Smooth muscle cell (in vitro differentiated cells): ENCODE data around the gene STPG3. TPM values are rescaled to one million over a fixed set of nuclear protein-coding genes. Genes with fewer than 3 reads are reported as not detected.

ENCODE experiments used
- DNase-seq: peaks from one replicate; lab custom pipeline; 2025; ENCODE audit not compliant: unreplicated experiment; lab: John Stamatoyannopoulos, UW
- H2AFZ ChIP-seq: fragments of 200-600 bp; sonication (generic); 2 replicates; pipeline ENCODE4 v1.6.0; 2016; ENCODE audit warnings: antibody characterized with exemption, low read depth, mild to moderate bottlenecking
- H3F3A ChIP-seq: fragments of 200-600 bp; sonication (generic); 2 replicates; pipeline ENCODE4 v1.6.0; 2017; ENCODE audit warnings: antibody characterized with exemption, low read depth
- H3K27ac ChIP-seq: fragments of 200-600 bp; sonication (generic); 2 replicates; pipeline ENCODE4 v1.5.1; 2016; ENCODE audit warnings: low read depth, mild to moderate bottlenecking
- H3K27me3 ChIP-seq: fragments of 200-600 bp; sonication (generic); 2 replicates; pipeline ENCODE4 v1.6.1; 2016; ENCODE audit warnings: low read depth, mild to moderate bottlenecking
- H3K36me3 ChIP-seq: fragments of 200-600 bp; sonication (generic); 2 replicates; pipeline ENCODE4 v1.5.1; 2016; ENCODE audit warnings: low read depth
- H3K4me1 ChIP-seq: fragments of 200-600 bp; sonication (generic); 2 replicates; pipeline ENCODE4 v1.5.1; 2016; ENCODE audit warnings: low read depth
- H3K4me2 ChIP-seq: fragments of 200-600 bp; sonication (generic); 2 replicates; pipeline ENCODE4 v1.6.0; 2016; ENCODE audit warnings: mild to moderate bottlenecking
- H3K4me3 ChIP-seq: fragments of 200-600 bp; sonication (generic); 2 replicates; pipeline ENCODE4 v1.5.1; 2016; ENCODE audit warnings: mild to moderate bottlenecking
- H3K79me2 ChIP-seq: fragments of 200-600 bp; sonication (generic); 2 replicates; pipeline ENCODE4 v1.6.0; 2016; ENCODE audit warnings: low read depth, mild to moderate bottlenecking
- H3K9ac ChIP-seq: fragments of 200-600 bp; sonication (generic); 2 replicates; pipeline ENCODE4 v1.6.0; 2016; ENCODE audit warnings: low read depth
- H3K9me3 ChIP-seq: fragments of 200-600 bp; sonication (generic); replicated peaks from 2 replicates; pipeline ENCODE4 v1.5.1; 2016; ENCODE audit warnings: low read depth
- H4K20me1 ChIP-seq: fragments of 200-600 bp; sonication (generic); 2 replicates; pipeline ENCODE4 v1.6.0; 2016; ENCODE audit warnings: low read depth
- CTCF ChIP-seq: fragments of 200-600 bp; sonication (generic); IDR thresholded peaks from 2 replicates; pipeline ENCODE4 v1.5.1; 2017; ENCODE audit warnings: borderline replicate concordance, mild to moderate bottlenecking, antibody characterized with exemption; ENCODE audit not compliant: insufficient read depth, poor library complexity, severe bottlenecking
- WGBS: methylation state at CpG from one replicate; pipeline ENCODE4 v1.1.7; 2016; ENCODE audit warnings: low lambda C conversion rate; 5-methylcytosine and 5-hydroxymethylcytosine counted together
- polyA plus RNA-seq: library from polyadenylated mRNA; unstranded; fragments of >200 nt; fragmentation: Nextera tagmentation; extraction: Ambion mirVana; gene quantifications from 2 replicates; pipeline ENCODE4 v1.2.1, GENCODE V29; 2016
- total RNA-seq: library from RNA; depleted of rRNA; stranded (reverse); fragments of >200 nt; gene quantifications from 2 replicates; pipeline ENCODE4 v1.2.3, GENCODE V29; 2014

STPG3 gene
- total and polyA plus RNA-seq, 2 experiments from 2014 or later, result not detected

DNA sequence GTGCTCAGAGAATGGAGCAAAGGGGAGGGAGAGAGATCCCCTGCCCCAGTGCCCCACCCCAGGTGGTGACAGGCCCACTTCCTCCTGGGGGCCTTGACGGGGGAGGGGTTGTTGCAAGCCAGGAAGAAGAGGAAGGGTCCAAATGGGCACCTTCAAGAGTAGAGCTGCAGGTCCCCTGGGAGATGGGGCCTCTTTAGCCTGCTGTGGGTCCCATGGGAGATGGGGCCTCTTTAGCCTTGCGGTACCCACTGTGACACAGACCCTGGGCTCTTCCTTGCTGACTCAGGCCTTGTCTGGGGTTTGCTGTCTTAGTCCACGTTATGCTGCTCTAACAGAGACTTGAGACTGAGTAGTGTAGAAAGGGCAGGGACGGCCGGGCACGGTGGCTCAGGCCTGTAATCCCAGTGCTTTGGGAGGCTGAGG lies 16.9 kb downstream of the STPG3 start:
- Histone ChIP-seq H3K36me3 (no peaks in the 10 kb centered on the region), H3F3A (no peaks in the 10 kb centered on the region), H4K20me1 (peaks cover 21% of the 10 kb centered on the region), H3K4me1 (no peaks in the 10 kb centered on the region), H3K27me3 (no peaks in the 10 kb centered on the region), H3K9ac (no peak overlapping the region), H3K4me3 (no peak overlapping the region), H3K9me3 (no peaks in the 10 kb centered on the region), H3K4me2 (no peak overlapping the region), H2AFZ (no peak overlapping the region), H3K79me2 (no peaks in the 10 kb centered on the region), H3K27ac (no peak overlapping the region)
- DNase-seq, result no peak
- WGBS, result 93% methylated on average over 6 of the region's 6 CpGs
- TF ChIP-seq CTCF, result no peak

DNA sequence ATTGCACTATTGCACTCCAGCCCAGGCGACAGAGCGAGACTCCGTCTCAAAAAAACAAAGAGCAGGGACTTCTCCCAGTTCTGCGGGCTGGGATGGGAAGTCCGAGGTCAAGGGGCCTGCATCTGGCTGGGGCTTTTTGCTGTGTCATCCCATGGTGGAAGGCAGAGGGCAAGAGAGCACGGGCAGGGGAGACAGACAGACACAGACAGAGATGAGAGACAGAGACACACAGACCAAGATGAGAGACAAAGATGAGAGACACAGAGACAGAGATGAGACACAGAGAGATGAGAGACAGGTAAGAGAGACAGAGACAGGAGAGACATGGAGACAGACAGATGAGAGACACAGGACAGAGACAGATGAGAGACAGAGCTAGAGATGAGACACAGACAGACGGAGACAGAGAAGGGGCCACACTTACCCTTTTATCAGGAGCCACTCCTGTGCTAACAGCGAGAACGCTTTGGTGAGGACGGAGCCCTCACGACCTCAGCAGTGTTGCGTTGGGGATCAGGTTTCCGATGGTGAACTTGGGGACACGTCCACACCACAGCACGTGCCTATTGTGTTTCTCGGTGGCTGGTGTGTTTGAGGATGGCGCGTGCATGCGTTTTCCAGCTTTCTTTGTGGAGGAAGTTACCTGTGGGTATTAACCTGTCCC lies 17.6 kb downstream of the STPG3 start:
- Histone ChIP-seq H3K4me3 (no peak overlapping the region), H3K27ac (no peak overlapping the region), H2AFZ (no peak overlapping the region), H3K79me2 (no peaks in the 10 kb centered on the region), H3K9me3 (no peaks in the 10 kb centered on the region), H3K4me2 (no peak overlapping the region), H3K36me3 (no peaks in the 10 kb centered on the region), H3K27me3 (no peaks in the 10 kb centered on the region), H3K9ac (no peak overlapping the region), H4K20me1 (peaks cover 27% of the 10 kb centered on the region), H3K4me1 (no peaks in the 10 kb centered on the region), H3F3A (no peaks in the 10 kb centered on the region)
- WGBS, result 90% methylated on average over 19 of the region's 19 CpGs
- TF ChIP-seq CTCF, result no peak
- no peak for DNase-seq

DNA sequence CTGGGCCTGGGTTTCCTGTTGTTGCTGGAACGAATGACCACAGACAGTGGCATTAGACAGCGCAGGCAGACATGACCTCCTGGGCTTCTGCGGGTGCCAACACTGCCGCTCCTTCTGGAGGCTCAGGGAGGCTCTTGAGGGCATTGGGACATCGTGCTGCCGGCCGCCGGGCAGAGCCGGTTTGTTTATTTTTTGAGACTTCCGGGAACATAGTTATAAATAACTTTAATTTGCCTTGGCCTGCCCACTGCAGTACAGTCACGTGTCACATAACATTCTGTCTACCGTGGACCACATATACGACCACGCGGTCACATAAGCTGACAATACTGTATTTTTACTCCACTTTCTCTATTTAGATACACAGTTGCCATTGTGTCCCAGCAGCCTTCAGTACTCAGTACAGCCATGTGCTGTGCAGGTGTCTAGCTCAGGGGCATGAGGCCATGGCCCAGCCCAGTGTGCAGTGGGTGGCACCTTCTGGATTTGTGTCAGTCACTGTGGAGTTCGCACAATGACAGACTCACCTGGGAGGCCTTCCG lies 18.2 kb downstream of the STPG3 start:
- H3K79me2 ChIP-seq, result no peaks in the 10 kb centered on the region
- H3K4me3 ChIP-seq, result no peak overlapping the region
- no peaks in the 10 kb centered on the region for H3F3A ChIP-seq
- no peak overlapping the region for H2AFZ ChIP-seq
- 91% methylated on average over 17 of the region's 17 CpGs for WGBS
- H3K4me2 ChIP-seq, result no peak overlapping the region
- no peaks in the 10 kb centered on the region for H3K9me3 ChIP-seq
- H3K36me3 ChIP-seq, result no peaks in the 10 kb centered on the region
- no peaks in the 10 kb centered on the region for H3K4me1 ChIP-seq
- no peak for DNase-seq
- no peaks in the 10 kb centered on the region for H3K27me3 ChIP-seq
- H3K27ac ChIP-seq, result no peak overlapping the region
- no peak overlapping the region for H3K9ac ChIP-seq
- TF ChIP-seq CTCF, result no peak
- peaks cover 31% of the 10 kb centered on the region for H4K20me1 ChIP-seq
